Tibial nerve (tissue), 4 donors: ENCODE measurements around the gene ARMC9.

Source experiments
- CTCF ChIP-seq, 5 experiments: fragments of 200-600 bp in 3 of 5; fragments of 450-650 bp in 2 of 5; sonication (generic) in 3 of 5; IDR thresholded peaks; one replicate each; pipeline ENCODE4 v1.5.1; 2016 to 2019; ENCODE audit warnings: antibody characterized with exemption in 5 of 5, mild to moderate bottlenecking in 3 of 5, moderate library complexity in 2 of 5
- EP300 ChIP-seq, 2 donors: sonication (generic); formaldehyde crosslinking; IDR thresholded peaks; one replicate each; pipeline ENCODE4 v1.6.1; 2017; ENCODE audit warnings: antibody characterized with exemption in 2 of 2, mild to moderate bottlenecking in 1 of 2

- no peak for TF ChIP-seq CTCF (IDR thresholded peaks at IDR 0.05)
- no peak for TF ChIP-seq EP300 (IDR thresholded peaks at IDR 0.05)
Observed at GRCh38 chr2:231218366-231218765, 19.9 kb downstream of the ARMC9 start.
